ENCODE data around the gene ATP6V1F.

DNA sequence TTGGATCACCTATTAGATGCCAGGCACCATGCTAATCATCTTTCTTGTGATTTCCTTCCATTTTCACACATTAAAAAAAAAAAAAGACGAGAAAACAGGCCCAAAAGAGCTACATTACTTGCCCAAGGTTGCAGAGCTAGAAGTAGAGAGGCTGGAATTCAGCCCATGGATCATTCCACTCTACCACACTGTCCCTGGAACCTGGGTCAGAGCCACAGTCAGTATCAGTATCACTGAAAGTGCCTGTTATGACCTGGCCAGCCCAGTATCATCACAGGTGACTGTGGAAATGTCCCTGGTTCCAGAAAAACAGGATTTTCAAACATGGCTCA lies 35.8 kb upstream of the ATP6V1F start:
- TF ChIP-seq, protein P1, sequence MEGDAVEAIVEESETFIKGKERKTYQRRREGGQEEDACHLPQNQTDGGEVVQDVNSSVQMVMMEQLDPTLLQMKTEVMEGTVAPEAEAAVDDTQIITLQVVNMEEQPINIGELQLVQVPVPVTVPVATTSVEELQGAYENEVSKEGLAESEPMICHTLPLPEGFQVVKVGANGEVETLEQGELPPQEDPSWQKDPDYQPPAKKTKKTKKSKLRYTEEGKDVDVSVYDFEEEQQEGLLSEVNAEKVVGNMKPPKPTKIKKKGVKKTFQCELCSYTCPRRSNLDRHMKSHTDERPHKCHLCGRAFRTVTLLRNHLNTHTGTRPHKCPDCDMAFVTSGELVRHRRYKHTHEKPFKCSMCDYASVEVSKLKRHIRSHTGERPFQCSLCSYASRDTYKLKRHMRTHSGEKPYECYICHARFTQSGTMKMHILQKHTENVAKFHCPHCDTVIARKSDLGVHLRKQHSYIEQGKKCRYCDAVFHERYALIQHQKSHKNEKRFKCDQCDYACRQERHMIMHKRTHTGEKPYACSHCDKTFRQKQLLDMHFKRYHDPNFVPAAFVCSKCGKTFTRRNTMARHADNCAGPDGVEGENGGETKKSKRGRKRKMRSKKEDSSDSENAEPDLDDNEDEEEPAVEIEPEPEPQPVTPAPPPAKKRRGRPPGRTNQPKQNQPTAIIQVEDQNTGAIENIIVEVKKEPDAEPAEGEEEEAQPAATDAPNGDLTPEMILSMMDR (IDR thresholded peaks at IDR 0.05), result no peak
- TF ChIP-seq POLR2A (IDR thresholded peaks at IDR 0.05), result no peak

All from testis (tissue), 2 donors.